Measurements from ENCODE around the gene PLB1.

PLB1 gene

DNA sequence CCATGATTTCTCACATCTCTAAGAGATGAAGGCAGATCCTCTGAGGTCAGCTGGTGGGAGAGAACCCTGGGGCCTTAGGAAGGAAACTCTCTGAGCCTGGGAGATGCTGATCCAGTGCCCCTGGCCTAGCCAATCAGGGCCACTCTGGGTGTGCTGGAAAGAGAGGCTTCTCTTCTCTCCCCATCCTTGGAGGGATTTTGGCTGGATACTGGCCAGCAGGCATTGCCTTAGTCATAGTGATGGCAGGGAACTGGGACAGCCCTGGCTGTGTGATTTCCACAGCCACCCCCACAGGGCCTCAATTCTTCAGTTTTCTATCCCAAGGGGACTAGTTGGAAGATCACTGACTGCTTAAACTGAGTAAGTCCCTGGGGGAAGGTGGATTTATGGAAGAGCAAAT is 26.6 kb upstream of the PLB1 start:
- DNase-seq (no peak), ATAC-seq (ENCODE audit: insufficient read depth, low read depth) (no peak)
- Histone ChIP-seq H3K27ac (ENCODE audit: low read length) (no peak overlapping the region), H4K20me1 (ENCODE audit: insufficient read depth, low read length) (no peaks in the 10 kb centered on the region), H3K79me2 (ENCODE audit: insufficient read depth, low read length) (no peaks in the 10 kb centered on the region), H3K4me3 (ENCODE audit: low read depth in 1 of 2, low read length in 2 of 2) (no peak overlapping the region), H3K4me2 (ENCODE audit: insufficient read depth, low read length) (no peak overlapping the region), H3K4me1 (ENCODE audit: insufficient read depth, low read length) (no peaks in the 10 kb centered on the region), H3K9me3 (ENCODE audit: insufficient read depth, low read length, severe bottlenecking) (no peaks in the 10 kb centered on the region), H3K9ac (ENCODE audit: low read depth, low read length) (no peak overlapping the region), H3K27me3 (ENCODE audit: insufficient read depth, low read length, poor library complexity) (no peaks in the 10 kb centered on the region), H2AFZ (ENCODE audit: low read depth, low read length) (no peak overlapping the region), H3K36me3 (ENCODE audit: insufficient read depth, low read length) (no peaks in the 10 kb centered on the region)
- no peak for TF ChIP-seq CTCF (IDR thresholded peaks at IDR 0.05; ENCODE audit: borderline replicate concordance, extremely low read depth, low read length, poor library complexity, severe bottlenecking)
- no peak for TF ChIP-seq EZH2 (IDR thresholded peaks at IDR 0.05; ENCODE audit: borderline replicate concordance, low read depth, low read length, severe bottlenecking)

GRCh38 chr2:28469947-28470535 is 25.8 kb upstream of the PLB1 start:
- no peaks in the 10 kb centered on the region for H3K9me3 ChIP-seq (ENCODE audit: insufficient read depth, low read length, severe bottlenecking)

GRCh38 chr2:28470759-28471158 is 25.1 kb upstream of the PLB1 start:
- no peak overlapping the region for H3K27ac ChIP-seq (ENCODE audit: low read length)
- no peak overlapping the region for H3K9ac ChIP-seq (ENCODE audit: low read depth, low read length)
- no peaks in the 10 kb centered on the region for H3K27me3 ChIP-seq (ENCODE audit: insufficient read depth, low read length, poor library complexity)
- H3K4me3 ChIP-seq (ENCODE audit: low read depth in 1 of 2, low read length in 2 of 2), result no peak overlapping the region
- no peak overlapping the region for H2AFZ ChIP-seq (ENCODE audit: low read depth, low read length)
- TF ChIP-seq CTCF (IDR thresholded peaks at IDR 0.05; ENCODE audit: borderline replicate concordance, extremely low read depth, low read length, poor library complexity, severe bottlenecking) (no peak), EZH2 (IDR thresholded peaks at IDR 0.05; ENCODE audit: borderline replicate concordance, low read depth, low read length, severe bottlenecking) (no peak)
- ATAC-seq (ENCODE audit: insufficient read depth, low read depth) (no peak), DNase-seq (no peak)
- no peaks in the 10 kb centered on the region for H3K9me3 ChIP-seq (ENCODE audit: insufficient read depth, low read length, severe bottlenecking)
- H3K79me2 ChIP-seq (ENCODE audit: insufficient read depth, low read length), result no peaks in the 10 kb centered on the region
- no peaks in the 10 kb centered on the region for H4K20me1 ChIP-seq (ENCODE audit: insufficient read depth, low read length)
- H3K36me3 ChIP-seq (ENCODE audit: insufficient read depth, low read length), result no peaks in the 10 kb centered on the region
- H3K4me2 ChIP-seq (ENCODE audit: insufficient read depth, low read length), result no peak overlapping the region
- H3K4me1 ChIP-seq (ENCODE audit: insufficient read depth, low read length), result no peaks in the 10 kb centered on the region

More at GRCh38 chr2:28469947-28470535, 25.8 kb upstream of the PLB1 start:
- DNase-seq (no peak), ATAC-seq (ENCODE audit: insufficient read depth, low read depth) (no peak)
- Histone ChIP-seq H3K4me3 (ENCODE audit: low read depth in 1 of 2, low read length in 2 of 2) (no peak overlapping the region), H3K79me2 (ENCODE audit: insufficient read depth, low read length) (no peaks in the 10 kb centered on the region), H3K27me3 (ENCODE audit: insufficient read depth, low read length, poor library complexity) (no peaks in the 10 kb centered on the region), H3K36me3 (ENCODE audit: insufficient read depth, low read length) (no peaks in the 10 kb centered on the region), H3K27ac (ENCODE audit: low read length) (no peak overlapping the region), H3K4me1 (ENCODE audit: insufficient read depth, low read length) (no peaks in the 10 kb centered on the region), H4K20me1 (ENCODE audit: insufficient read depth, low read length) (no peaks in the 10 kb centered on the region), H3K9ac (ENCODE audit: low read depth, low read length) (no peak overlapping the region), H2AFZ (ENCODE audit: low read depth, low read length) (no peak overlapping the region), H3K4me2 (ENCODE audit: insufficient read depth, low read length) (no peak overlapping the region)
- TF ChIP-seq CTCF (IDR thresholded peaks at IDR 0.05; ENCODE audit: borderline replicate concordance, extremely low read depth, low read length, poor library complexity, severe bottlenecking) (no peak), EZH2 (IDR thresholded peaks at IDR 0.05; ENCODE audit: borderline replicate concordance, low read depth, low read length, severe bottlenecking) (no peak)

Measured in DND-41 (cell line).